AML-193 (cell line): ENCODE data around the gene ANO9.

Experiments
- DNase-seq, 2 experiments: peaks; one replicate each; lab custom pipeline; 2025; lab: John Stamatoyannopoulos, UW

The ANO9 gene

DNA sequence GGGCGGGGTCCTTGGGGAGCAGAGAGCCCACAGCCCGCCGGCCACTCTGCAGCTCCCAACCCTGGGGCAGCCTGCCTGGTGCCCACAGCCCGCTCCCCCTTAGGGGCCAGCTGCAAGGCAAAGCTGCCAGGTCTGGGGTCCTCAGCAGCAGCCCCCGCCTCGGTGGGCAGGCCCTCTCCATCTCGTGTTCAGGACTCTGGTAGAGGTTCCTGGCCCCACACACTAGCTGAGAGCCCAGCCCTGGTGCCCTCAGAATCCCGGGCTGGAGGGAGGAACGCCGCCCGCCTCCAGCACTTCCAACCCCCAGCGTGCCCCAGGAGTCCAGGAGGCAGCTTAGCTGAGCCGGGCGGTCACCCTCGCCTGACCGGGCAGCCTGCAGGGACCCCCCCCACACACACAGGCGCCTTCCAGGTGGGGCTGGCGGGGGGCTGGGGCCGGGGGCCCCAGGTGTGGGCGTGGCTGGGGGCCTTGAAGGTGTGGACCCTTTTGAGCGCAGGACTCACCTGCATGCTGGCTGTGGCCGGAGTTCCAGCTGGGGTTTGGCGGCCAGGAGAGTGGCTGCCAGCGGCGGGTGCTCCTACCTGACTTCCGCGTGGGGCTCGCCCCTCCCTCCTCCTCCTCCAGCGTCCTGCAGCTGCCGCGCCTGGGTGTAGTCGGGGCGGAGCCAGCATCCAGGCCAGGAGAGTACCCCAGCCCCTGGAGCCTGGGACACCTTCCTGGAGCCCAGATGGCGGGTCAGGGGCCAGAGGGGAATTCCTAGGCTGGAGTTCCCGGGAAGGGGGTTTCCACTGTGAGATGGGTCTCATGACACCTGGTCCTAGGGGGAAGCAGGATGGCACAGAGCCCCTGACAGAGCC, at the start of gene ANO9:
TSS of gene ANO9 (minus strand) at position 594 of the 857 bp plus-strand sequence. CDS start at position 509, 85 bp downstream.
- DNase-seq: no peak

- no peak for DNase-seq
These were observed 49.5 kb upstream of the ANO9 start for GRCh38 chr11:491358-491757.

DNA sequence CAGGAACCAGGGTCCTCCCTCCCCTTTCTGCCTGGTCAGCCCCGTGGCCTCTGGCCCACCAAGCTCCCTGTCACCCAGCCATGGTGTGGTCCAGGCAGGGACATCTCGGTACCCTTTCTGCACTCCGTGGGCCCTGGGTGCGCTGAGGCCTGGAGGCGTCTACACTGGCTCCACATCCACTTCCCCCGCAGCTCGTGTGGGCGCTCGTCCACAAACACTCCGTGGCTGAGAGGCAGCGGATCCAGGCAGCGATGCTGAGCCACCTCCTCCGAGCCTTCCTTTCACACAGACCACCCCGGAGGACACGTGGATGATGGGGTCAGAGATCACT, 49.1 kb upstream of the ANO9 start:
- DNase-seq: no peak

GRCh38 chr11:490186-490929, 48.5 kb upstream of the ANO9 start:
- DNase-seq: no peak

DNA sequence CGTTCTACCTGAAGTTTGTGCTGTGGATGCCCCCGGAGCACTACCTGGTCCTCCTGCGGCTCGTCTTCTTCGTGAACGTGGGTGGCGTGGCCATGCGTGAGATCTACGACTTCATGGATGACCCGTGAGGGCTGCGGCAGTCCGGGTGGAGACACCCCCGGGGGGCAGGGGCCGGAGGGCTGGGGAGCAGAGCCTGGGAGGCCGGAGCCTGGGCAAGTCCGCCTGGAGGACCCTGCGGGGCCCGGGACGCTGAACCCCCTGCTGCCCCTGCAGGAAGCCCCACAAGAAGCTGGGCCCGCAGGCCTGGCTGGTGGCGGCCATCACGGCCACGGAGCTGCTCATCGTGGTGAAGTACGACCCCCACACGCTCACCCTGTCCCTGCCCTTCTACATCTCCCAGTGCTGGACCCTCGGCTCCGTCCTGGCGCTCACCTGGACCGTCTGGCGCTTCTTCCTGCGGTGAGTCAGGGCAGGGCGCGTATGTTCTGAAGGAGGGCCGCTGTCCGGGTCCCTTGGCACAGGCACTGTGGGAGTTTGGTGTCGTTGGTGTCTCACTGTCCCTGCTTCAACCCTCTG, 47.9 kb upstream of the ANO9 start:
- DNase-seq: no peak

DNA sequence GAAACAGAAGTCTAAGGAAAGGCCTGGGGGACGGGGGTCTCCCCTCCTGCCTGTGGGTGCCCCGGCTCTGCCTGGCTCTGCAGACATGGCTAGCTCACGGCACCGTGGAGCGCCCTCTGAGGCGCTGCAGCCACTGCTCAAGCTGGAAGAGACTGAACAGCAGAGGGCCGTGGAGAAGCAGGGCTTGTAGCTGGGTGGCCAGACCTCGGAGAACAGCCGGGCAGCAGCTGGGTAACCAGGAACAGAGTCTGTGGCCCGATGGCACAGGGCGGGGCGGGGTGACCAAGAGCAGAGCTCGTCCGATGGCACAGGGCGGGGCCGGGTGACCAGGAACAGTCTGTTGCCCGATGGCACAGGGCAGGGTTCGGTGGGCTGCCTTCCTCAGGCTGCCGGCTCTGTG, 47.2 kb upstream of the ANO9 start:
- DNase-seq: no peak

- no peak for DNase-seq
These were observed 46.8 kb upstream of the ANO9 start for GRCh38 chr11:488579-488978.

DNA sequence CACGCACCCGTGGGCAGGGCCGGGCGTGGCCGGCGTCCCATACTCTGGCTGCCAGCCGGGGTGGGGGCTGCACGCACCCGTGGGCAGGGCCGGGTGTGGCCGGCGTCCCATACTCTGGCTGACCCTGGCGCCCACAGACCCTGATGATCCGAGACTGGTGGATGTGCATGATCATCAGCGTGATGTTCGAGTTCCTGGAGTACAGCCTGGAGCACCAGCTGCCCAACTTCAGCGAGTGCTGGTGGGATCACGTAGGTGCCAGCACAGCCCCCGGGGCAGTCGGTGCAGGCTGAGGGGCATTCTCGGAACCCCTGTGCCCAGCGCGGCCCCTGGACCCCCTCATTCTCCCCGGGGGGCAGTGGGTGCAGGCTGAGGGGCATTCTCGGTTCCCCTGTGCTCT, 46.3 kb upstream of the ANO9 start:
- no peak for DNase-seq

DNA sequence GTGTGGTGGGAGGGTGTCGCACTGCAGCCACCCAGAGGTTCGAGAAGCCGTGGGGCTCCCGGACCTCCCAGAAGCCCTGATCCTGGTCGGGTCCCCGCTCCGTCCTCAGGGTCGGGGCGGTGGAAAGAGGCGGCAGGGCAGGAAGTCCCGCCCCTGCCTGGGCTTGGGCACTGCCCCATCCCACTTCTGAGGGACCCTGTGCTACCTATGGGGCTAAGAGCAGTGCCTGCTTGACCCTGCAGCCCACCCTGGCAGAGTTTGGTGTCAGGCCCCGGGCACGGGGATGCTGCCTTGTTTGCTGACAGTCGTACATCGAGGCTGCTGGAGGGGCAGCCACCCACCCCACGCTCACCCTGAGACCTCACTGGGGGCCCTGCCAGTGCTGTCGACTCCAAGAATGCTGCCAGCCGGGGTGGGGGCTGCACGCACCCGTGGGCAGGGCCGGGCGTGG, 45.8 kb upstream of the ANO9 start:
- no peak for DNase-seq

- DNase-seq: no peak
These were observed 44.4 kb upstream of the ANO9 start for GRCh38 chr11:486189-486588.

- no peak for DNase-seq
These were observed 42.8 kb upstream of the ANO9 start for GRCh38 chr11:484616-485015.

DNA sequence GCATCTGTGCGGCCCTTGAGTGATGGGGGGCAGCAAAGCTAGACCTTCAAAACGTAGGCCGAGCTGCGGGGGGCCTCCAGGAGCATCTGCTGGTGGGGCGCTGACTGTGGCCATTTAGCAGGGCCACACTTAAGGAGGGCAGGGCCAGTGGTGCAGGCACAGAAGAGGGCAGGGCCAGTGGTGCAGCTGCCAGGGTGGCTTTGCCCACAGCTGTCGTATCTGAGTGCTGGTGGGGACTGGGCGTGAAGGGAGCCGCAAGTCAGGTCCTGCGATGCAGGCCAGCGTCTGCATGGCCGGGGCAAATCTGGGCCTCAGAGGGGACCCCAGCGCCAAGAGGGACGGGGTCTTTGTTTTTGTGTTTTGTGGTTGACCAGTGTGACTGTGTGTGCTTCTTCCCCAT, 37.5 kb upstream of the ANO9 start:
- no peak for DNase-seq

DNA sequence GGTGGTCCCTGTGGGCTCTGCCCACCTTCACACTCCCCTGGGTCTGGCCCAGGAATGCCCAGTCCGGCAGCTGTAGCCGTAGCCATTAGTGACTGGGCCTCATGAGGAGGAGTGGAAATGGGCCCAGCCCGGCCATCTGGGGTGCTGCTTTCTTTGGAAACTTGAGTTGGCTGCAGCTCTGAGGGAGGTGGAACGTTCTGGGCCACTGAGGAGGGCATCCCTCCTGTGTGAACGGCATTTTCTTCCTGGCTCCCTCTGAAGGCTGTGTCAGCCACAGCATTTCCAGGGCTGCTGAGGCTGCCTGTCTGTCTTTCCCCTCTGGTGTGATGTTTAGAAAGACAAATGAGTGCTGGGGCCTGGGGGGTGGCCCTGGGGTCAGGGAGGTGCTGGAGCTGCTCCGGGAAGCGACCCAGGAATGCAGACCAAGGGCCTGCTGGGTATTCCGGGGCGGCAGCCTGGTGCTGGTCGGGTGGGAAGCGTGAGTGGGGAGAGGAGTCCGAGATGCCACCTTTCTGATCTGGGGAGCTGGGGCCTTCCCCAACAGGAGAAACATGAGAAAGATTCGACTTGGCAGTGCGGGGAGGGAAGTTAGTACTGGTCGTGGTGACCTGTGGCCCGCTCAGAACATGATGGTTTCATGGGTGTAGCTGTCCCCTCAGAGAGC, 35.4 kb upstream of the ANO9 start:
- DNase-seq: no peak

DNA sequence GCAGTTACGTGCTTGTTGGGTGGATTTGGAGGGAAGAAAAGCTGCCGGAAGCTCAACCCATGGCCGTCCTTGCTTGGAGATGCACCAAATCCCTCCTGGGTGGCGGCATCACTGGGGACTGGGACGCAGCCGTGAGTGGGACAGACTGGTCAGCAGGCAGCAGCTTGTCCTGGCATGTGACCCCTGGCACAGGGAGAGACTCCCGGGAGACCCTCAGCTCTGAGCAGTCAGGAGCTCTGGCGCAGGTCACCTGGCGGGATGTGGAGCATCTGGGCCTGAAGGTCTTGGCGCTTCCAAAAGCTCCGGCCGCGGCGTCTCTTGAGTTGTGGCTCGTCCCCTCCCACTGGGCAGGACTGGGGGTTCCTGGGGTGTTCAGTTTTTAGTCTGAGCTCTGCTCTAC, 34.6 kb upstream of the ANO9 start:
- no peak for DNase-seq

DNA sequence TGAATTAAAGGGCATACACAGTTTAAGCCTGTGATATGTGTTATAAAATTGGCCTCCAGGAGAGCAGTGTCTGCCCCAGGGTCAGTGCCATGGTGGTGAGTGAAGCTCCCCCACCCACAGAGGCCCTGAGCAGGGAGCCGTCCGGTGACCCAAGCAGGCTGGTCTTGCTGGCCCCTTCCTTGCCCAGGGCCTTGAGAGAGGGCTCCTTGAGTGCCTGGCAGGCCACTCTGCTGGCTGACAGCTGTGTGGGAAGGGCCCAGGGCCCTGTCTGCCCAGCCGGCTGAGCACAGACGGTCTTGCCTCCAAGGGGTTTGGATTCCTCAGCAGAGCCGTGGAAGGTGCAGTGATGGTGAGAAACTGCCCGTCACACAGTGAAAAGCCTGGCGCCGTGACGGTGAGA, 34.1 kb upstream of the ANO9 start:
- no peak for DNase-seq

DNA sequence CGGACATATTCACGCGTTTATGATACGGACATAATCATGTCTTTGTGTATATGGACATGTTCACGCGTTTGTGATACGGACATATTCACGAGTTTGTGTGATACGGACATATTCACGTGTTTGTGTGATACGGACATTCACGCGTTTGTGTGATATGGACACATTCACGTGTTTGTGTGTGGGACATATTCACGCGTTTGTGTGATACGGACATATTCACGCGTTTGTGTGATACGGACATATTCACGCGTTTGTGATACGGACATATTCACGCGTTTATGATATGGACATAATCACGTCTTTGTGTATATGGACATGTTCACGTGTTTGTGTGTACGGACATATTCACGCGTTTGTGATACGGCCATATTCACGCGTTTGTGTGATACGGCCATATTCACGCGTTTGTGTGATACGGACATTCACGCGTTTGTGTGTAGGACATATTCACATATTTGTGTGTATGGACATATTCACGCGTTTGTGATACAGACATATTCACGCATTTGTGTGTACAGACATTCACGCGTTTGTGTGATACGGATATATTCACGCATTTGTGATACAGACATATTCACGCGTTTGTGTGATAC, 33.2 kb upstream of the ANO9 start:
- no peak for DNase-seq

GRCh38 chr11:473962-474785, 32.4 kb upstream of the ANO9 start:
- no peak for DNase-seq

DNA sequence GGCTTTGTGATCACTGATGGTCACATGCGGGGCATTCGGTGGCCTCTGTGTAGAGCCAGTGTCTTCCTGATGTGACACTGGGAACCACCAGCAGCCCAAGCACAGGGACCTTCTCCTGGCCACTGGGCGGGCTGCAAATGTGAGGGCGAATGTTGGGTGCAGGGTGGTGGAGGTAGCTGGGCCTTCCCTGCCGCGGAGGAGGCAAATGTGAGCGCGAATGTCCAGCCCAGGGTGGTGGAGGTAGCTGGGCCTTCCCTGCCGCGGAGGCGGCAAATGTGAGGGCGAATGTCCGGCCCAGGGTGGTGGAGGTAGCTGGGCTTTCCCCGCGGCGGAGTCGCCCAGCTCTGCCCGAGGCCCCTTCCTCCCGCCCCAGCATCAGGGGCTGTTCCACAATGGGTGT, 31.6 kb upstream of the ANO9 start:
- DNase-seq: no peak

GRCh38 chr11:472816-473215, 31.0 kb upstream of the ANO9 start:
- no peak for DNase-seq

DNA sequence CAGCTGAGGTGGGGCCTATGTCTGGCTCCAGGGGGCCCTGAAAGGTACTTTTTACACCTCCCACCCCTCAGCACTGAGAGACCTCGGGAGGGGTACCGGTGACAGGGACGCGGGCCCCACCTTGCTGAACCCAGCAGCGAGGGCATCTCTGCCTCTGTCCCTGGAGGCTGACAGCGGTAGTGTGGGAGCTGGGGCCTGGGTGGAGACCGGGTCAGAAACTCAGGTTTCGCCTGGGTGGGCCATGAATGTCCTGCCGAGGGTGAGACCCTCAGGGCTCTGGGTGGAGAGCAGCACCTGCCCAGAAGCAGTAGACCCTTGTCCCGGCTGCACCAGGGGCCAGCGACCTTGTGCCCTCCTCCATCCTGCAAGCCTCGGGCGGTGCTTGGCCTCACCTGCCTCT, 30.5 kb upstream of the ANO9 start:
- DNase-seq: no peak

DNA sequence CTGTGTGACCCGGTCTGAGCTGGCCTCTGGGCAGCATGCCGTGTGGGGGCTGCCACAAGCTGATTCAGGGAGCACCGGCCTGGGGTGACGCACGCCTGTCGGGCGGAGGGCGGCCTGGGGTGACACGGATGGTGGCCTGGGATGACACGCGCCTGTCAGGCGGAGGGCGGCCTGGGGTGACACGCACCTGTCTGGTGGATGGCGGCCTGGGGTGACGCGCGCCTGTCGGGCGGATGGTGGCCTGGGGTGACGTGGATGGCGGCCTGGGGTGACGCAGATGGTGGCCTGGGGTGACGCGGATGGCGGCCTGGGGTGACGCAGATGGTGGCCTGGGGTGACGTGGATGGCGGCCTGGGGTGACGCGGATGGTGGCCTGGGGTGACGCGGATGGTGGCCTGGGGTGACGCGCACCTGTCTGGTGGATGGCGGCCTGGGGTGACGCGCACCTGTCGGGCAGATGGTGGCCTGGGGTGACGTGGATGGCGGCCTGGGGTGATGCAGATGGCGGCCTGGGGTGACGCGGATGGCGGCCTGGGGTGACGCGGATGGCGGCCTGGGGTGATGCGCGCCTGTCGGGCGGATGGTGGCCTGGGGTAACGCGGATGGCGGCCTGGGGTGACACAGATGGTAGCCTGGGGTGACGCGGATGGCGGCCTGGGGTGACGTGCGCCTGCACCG, 29.8 kb upstream of the ANO9 start:
- no peak for DNase-seq
